Glutamatergic neuron (in vitro differentiated cells): ENCODE data around the gene GRIN1. TPM values are rescaled to one million over a fixed set of nuclear protein-coding genes. Genes with fewer than 3 reads are reported as not detected.

Experiments
- DNase-seq: peaks from one replicate; pipeline ENCODE4 v3.0.0; 2022
- H3K27ac Mint-ChIP-seq: one replicate; pipeline ENCODE4 v1.8.0; 2020; ENCODE audit warnings: mild to moderate bottlenecking, mixed read lengths, inconsistent platforms; ENCODE audit not compliant: unreplicated experiment
- H3K27me3 Mint-ChIP-seq: one replicate; pipeline ENCODE4 v1.8.0; 2020; ENCODE audit warnings: mild to moderate bottlenecking, moderate library complexity, mixed read lengths, inconsistent platforms; ENCODE audit not compliant: unreplicated experiment
- H3K36me3 Mint-ChIP-seq: one replicate; pipeline ENCODE4 v1.8.0; 2020; ENCODE audit warnings: mild to moderate bottlenecking, mixed read lengths, inconsistent platforms; ENCODE audit not compliant: unreplicated experiment
- H3K4me1 Mint-ChIP-seq: one replicate; pipeline ENCODE4 v1.8.0; 2020; ENCODE audit warnings: mild to moderate bottlenecking, low read depth, mixed read lengths, inconsistent platforms; ENCODE audit not compliant: unreplicated experiment
- H3K4me3 Mint-ChIP-seq: one replicate; pipeline ENCODE4 v1.8.0; 2020; ENCODE audit warnings: mild to moderate bottlenecking, mixed read lengths, inconsistent platforms; ENCODE audit not compliant: unreplicated experiment
- H3K9me3 Mint-ChIP-seq: one replicate; pipeline ENCODE4 v1.8.0; 2020; ENCODE audit warnings: mild to moderate bottlenecking, moderate library complexity, mixed read lengths, inconsistent platforms; ENCODE audit not compliant: unreplicated experiment
- CTCF ChIP-seq: fragments of 200-600 bp; sonication (generic); IDR thresholded peaks from one replicate; pipeline ENCODE4 v1.5.0; 2021; ENCODE audit not compliant: partially characterized antibody, unreplicated experiment
- total RNA-seq: library from RNA; stranded (reverse); fragmentation: NEBNext Ultra II Directional; extraction: Animal tissue kit (Norgen Biotek cat#: 25700); gene quantifications from one replicate; pipeline ENCODE4 v1.2.1, GENCODE V29; 2021; ENCODE audit not compliant: unreplicated experiment

GRIN1 gene
- total RNA-seq, 1 donor from 2014 or later = 5.5 TPM

GRCh38 chr9:137171149-137171900, 32.4 kb downstream of the GRIN1 start:
- no peak for DNase-seq
- no peak for TF ChIP-seq CTCF
- Mint-ChIP-seq H3K4me3 (no peak overlapping the region), H3K27ac (no peak overlapping the region), H3K27me3 (peaks cover 9% of the 10 kb centered on the region), H3K9me3 (peaks cover 3% of the 10 kb centered on the region), H3K36me3 (no peaks in the 10 kb centered on the region), H3K4me1 (no peaks in the 10 kb centered on the region)

- Mint-ChIP-seq H3K27me3 (peaks cover 5% of the 10 kb centered on the region), H3K9me3 (peaks cover 2% of the 10 kb centered on the region), H3K4me1 (no peaks in the 10 kb centered on the region), H3K27ac (no peak overlapping the region), H3K4me3 (no peak overlapping the region), H3K36me3 (no peaks in the 10 kb centered on the region)
- no peak for DNase-seq
- TF ChIP-seq CTCF = no peak
These were observed 34.2 kb downstream of the GRIN1 start for GRCh38 chr9:137172901-137173795.

GRCh38 chr9:137173796-137174664, 35.1 kb downstream of the GRIN1 start:
- Mint-ChIP-seq H3K4me3 (no peak overlapping the region), H3K9me3 (peaks cover 2% of the 10 kb centered on the region)

GRCh38 chr9:137174722-137175293, 35.9 kb downstream of the GRIN1 start:
- peaks cover 5% of the 10 kb centered on the region for H3K27me3 Mint-ChIP-seq
- no peaks in the 10 kb centered on the region for H3K36me3 Mint-ChIP-seq
- no peak for DNase-seq
- no peak overlapping the region for H3K4me3 Mint-ChIP-seq
- no peaks in the 10 kb centered on the region for H3K4me1 Mint-ChIP-seq
- no peak overlapping the region for H3K27ac Mint-ChIP-seq
- TF ChIP-seq CTCF = no peak
- H3K9me3 Mint-ChIP-seq = peaks cover 2% of the 10 kb centered on the region

More at GRCh38 chr9:137173796-137174664, 35.1 kb downstream of the GRIN1 start:
- Mint-ChIP-seq H3K36me3 (no peaks in the 10 kb centered on the region), H3K27ac (no peak overlapping the region), H3K4me1 (no peaks in the 10 kb centered on the region), H3K27me3 (peaks cover 5% of the 10 kb centered on the region)
- TF ChIP-seq CTCF = no peak
- no peak for DNase-seq
